IMR-90 (cell line): ENCODE measurements around the gene PSMG4. TPM values are rescaled to one million over a fixed set of nuclear protein-coding genes. Genes with fewer than 3 reads are reported as not detected.

Experiments
- ATAC-seq: fragments of 200-7000 bp; cut with Tn5 transposase; 2 replicates; pipeline ENCODE4 v1.9.1; 2020; ENCODE audit warnings: low read depth, mild to moderate bottlenecking, moderate library complexity
- BruUV-seq: library from RNA; stranded (reverse); fragments of 400-500 nt; replicated peaks from 2 replicates; lab custom pipeline; 2021; lab: Mats Ljungman, UMichigan
- CTCF ChIA-PET: fragments of 300-600 bp; formaldehyde crosslinking; extraction: SDS; loops from one replicate; lab custom pipeline; 2021; ENCODE audit warnings: antibody characterized with exemption; lab: Yijun Ruan, JAX
- POLR2A ChIA-PET: fragments of 300-600 bp; sonication (Branson Sonifier 250); formaldehyde crosslinking; loops from one replicate; lab custom pipeline; 2022; ENCODE audit warnings: antibody characterized with exemption; ENCODE audit not compliant: unreplicated experiment; lab: Charles Lee
- DNase-seq: peaks from one replicate; pipeline ENCODE4 v3.0.0; 2013
- H2AFZ ChIP-seq: replicated peaks from 2 replicates; pipeline ENCODE3; 2013; ENCODE audit warnings: low read length, mild to moderate bottlenecking; ENCODE audit not compliant: poor library complexity
- H2AK5ac ChIP-seq: 2 replicates; pipeline ENCODE4 v1.6.1; 2013; ENCODE audit warnings: low read depth, low read length, inconsistent platforms
- H2AK9ac ChIP-seq: replicated peaks from 2 replicates; pipeline ENCODE3; 2013; ENCODE audit warnings: mild to moderate bottlenecking, low read depth, low read length, moderate library complexity; ENCODE audit not compliant: poor library complexity
- H2BK120ac ChIP-seq: 2 replicates; pipeline ENCODE4 v1.6.1; 2013; ENCODE audit warnings: low read depth, low read length, inconsistent platforms
- H2BK15ac ChIP-seq: 3 replicates; pipeline ENCODE4 v1.6.1; 2013; ENCODE audit warnings: low read depth, low read length, inconsistent platforms
- H2BK20ac ChIP-seq: 2 replicates; pipeline ENCODE4 v1.6.1; 2013; ENCODE audit warnings: low read depth, mild to moderate bottlenecking, inconsistent platforms, low read length, moderate library complexity
- H2BK5ac ChIP-seq: 2 replicates; pipeline ENCODE4 v1.6.1; 2013; ENCODE audit warnings: mild to moderate bottlenecking, low read depth, low read length, inconsistent platforms; ENCODE audit not compliant: poor library complexity, severe bottlenecking
- H3K14ac ChIP-seq: replicated peaks from 2 replicates; pipeline ENCODE4 v1.6.1; 2013; ENCODE audit warnings: low read depth, low read length, inconsistent platforms
- H3K18ac ChIP-seq: 2 replicates; pipeline ENCODE4 v1.6.1; 2013; ENCODE audit warnings: low read depth, low read length, control low read depth
- H3K23ac ChIP-seq: 2 replicates; pipeline ENCODE4 v1.6.1; 2013; ENCODE audit warnings: low read depth, low read length, inconsistent platforms
- H3K27ac ChIP-seq: 2 replicates; pipeline ENCODE4 v1.5.1; 2013; ENCODE audit warnings: mild to moderate bottlenecking, control low read depth, low read length; ENCODE audit not compliant: insufficient read depth
- H3K27me3 ChIP-seq: 2 replicates; pipeline ENCODE4 v1.6.1; 2013; ENCODE audit warnings: low read length; ENCODE audit not compliant: control insufficient read depth, insufficient read depth
- H3K36me3 ChIP-seq: 2 replicates; pipeline ENCODE4 v1.6.1; 2013; ENCODE audit warnings: low read length, mixed read lengths; ENCODE audit not compliant: control insufficient read depth, insufficient read depth
- H3K4ac ChIP-seq: 2 replicates; pipeline ENCODE4 v1.6.1; 2013; ENCODE audit warnings: low read depth, low read length, inconsistent platforms
- H3K4me1 ChIP-seq: 2 replicates; pipeline ENCODE4 v1.6.1; 2013; ENCODE audit warnings: low read length, mixed read lengths; ENCODE audit not compliant: control insufficient read depth, insufficient read depth
- H3K4me2 ChIP-seq: 2 replicates; pipeline ENCODE4 v1.6.1; 2013; ENCODE audit warnings: low read depth, mild to moderate bottlenecking, control low read depth, low read length, moderate library complexity
- H3K4me3 ChIP-seq: 2 replicates; pipeline ENCODE4 v1.5.1; 2013; ENCODE audit warnings: low read depth, mild to moderate bottlenecking, control low read depth, low read length, moderate library complexity; ENCODE audit not compliant: insufficient read depth
- H3K56ac ChIP-seq: 2 replicates; pipeline ENCODE4 v1.6.1; 2013; ENCODE audit warnings: low read length, inconsistent platforms; ENCODE audit not compliant: insufficient read depth; ENCODE audit errors: extremely low read depth
- H3K79me1 ChIP-seq, 2 experiments: 2 replicates each; pipeline ENCODE4 v1.6.1; 2013; ENCODE audit warnings: low read length in 2 of 2, inconsistent platforms in 1 of 2, low read depth in 1 of 2
- H3K9ac ChIP-seq: 2 replicates; pipeline ENCODE4 v1.6.1; 2013; ENCODE audit warnings: low read depth, low read length, control low read depth
- H3K9me1 ChIP-seq: 2 replicates; pipeline ENCODE4 v1.6.1; 2013; ENCODE audit warnings: low read length, inconsistent platforms; ENCODE audit not compliant: insufficient read depth
- H3K9me3 ChIP-seq: 2 replicates; pipeline ENCODE4 v1.6.1; 2013; ENCODE audit warnings: low read length; ENCODE audit not compliant: control insufficient read depth, insufficient read depth
- H4K20me1 ChIP-seq: 2 replicates; pipeline ENCODE4 v1.6.1; 2013; ENCODE audit warnings: low read length, inconsistent platforms; ENCODE audit not compliant: insufficient read depth
- H4K5ac ChIP-seq: 2 replicates; pipeline ENCODE4 v1.6.1; 2013; ENCODE audit warnings: mild to moderate bottlenecking, low read depth, low read length, control low read depth
- H4K8ac ChIP-seq, 2 experiments: 2 replicates each; pipeline ENCODE4 v1.6.1; 2013; ENCODE audit warnings: low read depth in 2 of 2, low read length in 2 of 2, control low read depth in 1 of 2, inconsistent platforms in 1 of 2
- H4K91ac ChIP-seq: 2 replicates; pipeline ENCODE4 v1.6.1; 2013; ENCODE audit warnings: low read depth, low read length, inconsistent platforms; ENCODE audit not compliant: insufficient read depth
- BHLHE40 ChIP-seq: fragments of 150-350 bp; IDR thresholded peaks from 2 replicates; pipeline ENCODE4 v1.6.1; 2016; ENCODE audit warnings: mild to moderate bottlenecking, low read depth, low read length
- CEBPB ChIP-seq: IDR thresholded peaks from 2 replicates; pipeline ENCODE4 v1.6.1; 2012; ENCODE audit warnings: low read depth, low read length, improper control_type of control experiment
- CHD1 ChIP-seq: IDR thresholded peaks from 2 replicates; pipeline ENCODE4 v1.6.1; 2012; ENCODE audit warnings: low read depth, low read length, improper control_type of control experiment
- CTCF ChIP-seq: conservative IDR thresholded peaks from 2 replicates; pipeline ENCODE4 v1.5.1; 2012; ENCODE audit warnings: mild to moderate bottlenecking, low read depth, low read length, improper control_type of control experiment
- ELK1 ChIP-seq: fragments of 150-350 bp; IDR thresholded peaks from 2 replicates; pipeline ENCODE4 v1.6.1; 2016; ENCODE audit warnings: low read depth, mild to moderate bottlenecking, low read length, moderate library complexity, borderline replicate concordance
- FOS ChIP-seq: fragments of 150-350 bp; IDR thresholded peaks from 2 replicates; pipeline ENCODE4 v1.6.1; 2016; ENCODE audit warnings: low read depth, low read length
- MAFK ChIP-seq: IDR thresholded peaks from 2 replicates; pipeline ENCODE4 v1.6.1; 2012; ENCODE audit warnings: low read depth, low read length, improper control_type of control experiment
- MAZ ChIP-seq: IDR thresholded peaks from 2 replicates; pipeline ENCODE4 v1.6.1; 2012; ENCODE audit warnings: low read depth, mild to moderate bottlenecking, low read length, improper control_type of control experiment, moderate library complexity, borderline replicate concordance
- MXI1 ChIP-seq: IDR thresholded peaks from 2 replicates; pipeline ENCODE4 v1.6.1; 2012; ENCODE audit warnings: low read depth, mild to moderate bottlenecking, low read length, moderate library complexity, borderline replicate concordance
- NFE2L2 ChIP-seq: fragments of 150-350 bp; IDR thresholded peaks from 2 replicates; pipeline ENCODE4 v1.6.1; 2016; ENCODE audit warnings: low read depth, mild to moderate bottlenecking, low read length
- POLR2A ChIP-seq: IDR thresholded peaks from 2 replicates; pipeline ENCODE4 v1.6.1; 2012; ENCODE audit warnings: mild to moderate bottlenecking, low read depth, low read length
- RAD21 ChIP-seq: IDR thresholded peaks from 2 replicates; pipeline ENCODE4 v1.6.1; 2012; ENCODE audit warnings: low read length, improper control_type of control experiment
- RCOR1 ChIP-seq: IDR thresholded peaks from 2 replicates; pipeline ENCODE4 v1.6.1; 2012; ENCODE audit warnings: mild to moderate bottlenecking, low read length, improper control_type of control experiment; ENCODE audit not compliant: insufficient replicate concordance
- RFX5 ChIP-seq: IDR thresholded peaks from 2 replicates; pipeline ENCODE4 v1.8.0; 2012; ENCODE audit warnings: low read depth, mild to moderate bottlenecking, low read length, moderate library complexity
- SMC3 ChIP-seq: fragments of 150-350 bp; IDR thresholded peaks from 2 replicates; pipeline ENCODE4 v1.6.1; 2016; ENCODE audit warnings: low read depth, mild to moderate bottlenecking, antibody characterized with exemption, low read length, moderate library complexity
- USF2 ChIP-seq: fragments of 150-350 bp; IDR thresholded peaks from 2 replicates; pipeline ENCODE4 v1.6.1; 2017; ENCODE audit warnings: mild to moderate bottlenecking, antibody characterized with exemption, low read length, low read depth
- WGBS, 2 experiments: methylation state at CpG; one replicate each; pipeline versions ENCODE4 v1.1.5 to v1.1.7; 2013; ENCODE audit warnings: missing lambda C conversion rate in 2 of 2; ENCODE audit not compliant: insufficient read length in 1 of 2; ENCODE audit errors: extremely low coverage in 2 of 2; 5-methylcytosine and 5-hydroxymethylcytosine counted together
- dilution Hi-C: fragments of 300-500 bp; cut with HindIII; formaldehyde crosslinking; loops from one replicate; pipeline ENCODE4 v1.14.3; 2018; ENCODE audit warnings: low sequenced_read_pairs; ENCODE audit not compliant: unreplicated experiment
- in situ Hi-C: fragments of 300-500 bp; cut with MboI; formaldehyde crosslinking; loops from 3 replicates; pipeline ENCODE4 v1.14.3; 2019; ENCODE audit warnings: low sequenced_read_pairs, inconsistent platforms, mixed read lengths
- intact Hi-C: fragments of 100-400 bp; cut with micrococcal nuclease; formaldehyde crosslinking; loops from 2 replicates; pipeline ENCODE4 v1.10.0; 2022
- polyA plus RNA-seq, 3 experiments: library from polyadenylated mRNA; depleted of rRNA; stranded (reverse); fragments of >200 nt; gene quantifications; 2 replicates each; pipeline ENCODE4 v1.2.3, GENCODE V29; 2012; ENCODE audit warnings: low replicate concordance in 1 of 3
- total RNA-seq: library from RNA; depleted of rRNA; stranded (reverse); fragments of >200 nt; gene quantifications from 2 replicates; pipeline ENCODE4 v1.2.3, GENCODE V29; 2012

The PSMG4 gene
- total and polyA plus RNA-seq, 2 of the 4 experiments (the other 2 are of a cell fraction) = 5.6 to 13.4 TPM

GRCh38 chr6:3211681-3212080 is 47.1 kb upstream of the PSMG4 start:
- Histone ChIP-seq H2BK20ac (no peak overlapping the region), H3K36me3 (no peaks in the 10 kb centered on the region), H3K4ac (no peak overlapping the region), H3K4me3 (no peak overlapping the region), H4K91ac (no peak overlapping the region; the same call in 1 of the 2 replicates), H2AFZ (peak overlapping the region; percentile 46), H2BK15ac (no peak overlapping the region), H3K79me1 (no peaks in the 10 kb centered on the region), H2AK9ac (no peak overlapping the region), H2BK5ac (no peak overlapping the region), H3K9me3 (no peaks in the 10 kb centered on the region), H3K27me3 (0 out of 2 replicates have a peak, but pooled peaks cover 2% of the 10 kb centered on the region), H3K18ac (peak overlapping the region; percentile 56; the same call in 1 of the 2 replicates), H4K8ac (no peak overlapping the region), H3K4me1 (peaks cover 17% of the 10 kb centered on the region), H4K20me1 (no peaks in the 10 kb centered on the region), H3K56ac (no peak overlapping the region), H3K9ac (no peak overlapping the region), H3K14ac (no peak overlapping the region), H3K23ac (0 out of 2 replicates have a peak overlapping the region, but pooled peaks have one; percentile 2), H3K4me2 (no peak overlapping the region), H3K9me1 (peaks cover 6% of the 10 kb centered on the region), H2AK5ac (no peak overlapping the region), H3K27ac (no peak overlapping the region), H2BK120ac (0 out of 2 replicates have a peak overlapping the region, but pooled peaks have one; percentile 1), H4K5ac (no peak overlapping the region)
- intact Hi-C loops (no loop called here), dilution Hi-C loops (no loop called here), in situ Hi-C loops (no loop called here)
- DNase-seq (no peak), ATAC-seq (no peak)
- POLR2A ChIA-PET = interaction anchor here (0.6 kb wide), 1 partner anchor 1865 kb away, joined by 3 read pairs; no protein-coding TSS in a partner anchor
- CTCF ChIA-PET = interaction anchor here (0.8 to 1.4 kb wide), 2 partner anchors 38 to 54 kb away, joined by 3 to 4 read pairs; partner anchors contain the start of gene TUBB2A
- BruUV-seq = no TSS peak
- no peak for TF ChIP-seq RFX5
- TF ChIP-seq NFE2L2 = no peak
- no peak for TF ChIP-seq MAFK
- no peak for TF ChIP-seq USF2
- TF ChIP-seq RCOR1 = no peak
- TF ChIP-seq POLR2A = no peak
- TF ChIP-seq BHLHE40 = no peak
- no peak for TF ChIP-seq CEBPB
- no peak for TF ChIP-seq CTCF
- no peak for TF ChIP-seq SMC3
- no peak for TF ChIP-seq MXI1
- no peak for TF ChIP-seq FOS
- no peak for TF ChIP-seq CHD1
- no peak for TF ChIP-seq RAD21
- no peak for TF ChIP-seq ELK1
- TF ChIP-seq MAZ = no peak
- WGBS, 2 experiments = no CpG with 5 or more reads among the region's 5 CpGs
